GM12874 (cell line): Measurements from ENCODE around the gene SDC1.

Experiments used
- CTCF ChIP-seq: IDR thresholded peaks from 2 replicates; pipeline ENCODE4 v1.5.1; 2011; ENCODE audit warnings: low read depth, mild to moderate bottlenecking, control low read depth, low read length, moderate library complexity; ENCODE audit not compliant: insufficient read depth

The SDC1 gene

GRCh38 chr2:20190876-20191713 is 33.8 kb downstream of the SDC1 start:
- TF ChIP-seq CTCF, result peak; percentile 75

- TF ChIP-seq CTCF, result no peak
Measured at GRCh38 chr2:20190170-20190569, 34.8 kb downstream of the SDC1 start.

- TF ChIP-seq CTCF, result no peak
Measured at GRCh38 chr2:20189299-20189931, 35.5 kb downstream of the SDC1 start.

- no peak for TF ChIP-seq CTCF
Measured at GRCh38 chr2:20188851-20189250, 36.1 kb downstream of the SDC1 start.

- no peak for TF ChIP-seq CTCF
Measured at GRCh38 chr2:20188201-20188600, 36.7 kb downstream of the SDC1 start.

GRCh38 chr2:20187331-20187730 is 37.6 kb downstream of the SDC1 start:
- no peak for TF ChIP-seq CTCF

DNA sequence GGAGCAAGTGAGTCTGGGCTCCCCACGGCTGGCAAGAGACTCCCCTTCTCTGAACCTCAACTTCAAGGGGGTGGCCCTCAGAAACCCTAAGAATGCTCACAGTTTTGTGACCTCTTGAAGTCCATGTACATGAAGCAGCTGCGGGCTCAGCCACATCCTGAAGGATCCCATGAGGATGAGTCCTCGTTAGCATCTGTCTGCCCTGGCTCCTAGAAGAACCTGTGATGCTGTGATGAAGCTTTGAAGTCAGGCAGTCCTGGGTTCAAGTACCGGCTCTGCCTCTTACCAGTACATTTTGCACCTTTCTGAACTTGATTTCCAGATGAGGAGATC is 38.1 kb downstream of the SDC1 start:
- no peak for TF ChIP-seq CTCF
